ENCODE data around the gene SSNA1. TPM values are rescaled to one million over a fixed set of nuclear protein-coding genes. Genes with fewer than 3 reads are reported as not detected.

SSNA1 gene
- total and polyA plus RNA-seq, 2 experiments from 2014 or later: 64.5 to 110 TPM

- Histone ChIP-seq H3K27ac (no peak overlapping the region), H3K4me1 (ENCODE audit: low read depth) (peaks cover 3% of the 10 kb centered on the region), H3K36me3 (no peaks in the 10 kb centered on the region), H3K9me3 (ENCODE audit: low read depth) (no peaks in the 10 kb centered on the region), H3K4me3 (no peak overlapping the region), H3K27me3 (peaks cover 100% of the 10 kb centered on the region)
- no peak for DNase-seq (ENCODE audit: low read depth in 1 of 2, low spot score in 1 of 2)
- no peak for TF ChIP-seq CTCF (IDR thresholded peaks at IDR 0.05; ENCODE audit: low read depth, low read length)
These were observed 23.1 kb upstream of the SSNA1 start for GRCh38 chr9:137165250-137165836.

GRCh38 chr9:137166380-137167229 is 21.9 kb upstream of the SSNA1 start:
- TF ChIP-seq CTCF (IDR thresholded peaks at IDR 0.05; ENCODE audit: low read depth, low read length): no peak
- Histone ChIP-seq H3K36me3 (no peaks in the 10 kb centered on the region), H3K4me1 (ENCODE audit: low read depth) (peaks cover 3% of the 10 kb centered on the region), H3K27ac (no peak overlapping the region), H3K9me3 (ENCODE audit: low read depth) (no peaks in the 10 kb centered on the region), H3K4me3 (no peak overlapping the region), H3K27me3 (peaks cover 100% of the 10 kb centered on the region)
- no peak for DNase-seq (ENCODE audit: low read depth in 1 of 2, low spot score in 1 of 2)

- no peak overlapping the region for H3K27ac ChIP-seq
- no peak for DNase-seq (ENCODE audit: low read depth in 1 of 2, low spot score in 1 of 2)
- H3K9me3 ChIP-seq (ENCODE audit: low read depth): no peaks in the 10 kb centered on the region
- H3K27me3 ChIP-seq: peaks cover 100% of the 10 kb centered on the region
- no peak for TF ChIP-seq CTCF (IDR thresholded peaks at IDR 0.05; ENCODE audit: low read depth, low read length)
- no peaks in the 10 kb centered on the region for H3K36me3 ChIP-seq
- no peak overlapping the region for H3K4me3 ChIP-seq
- peaks cover 3% of the 10 kb centered on the region for H3K4me1 ChIP-seq (ENCODE audit: low read depth)
These were observed 21.2 kb upstream of the SSNA1 start for GRCh38 chr9:137167277-137167746.

- Histone ChIP-seq H3K27me3 (peaks cover 100% of the 10 kb centered on the region), H3K27ac (no peak overlapping the region), H3K4me1 (ENCODE audit: low read depth) (peaks cover 3% of the 10 kb centered on the region), H3K9me3 (ENCODE audit: low read depth) (no peaks in the 10 kb centered on the region), H3K4me3 (peak overlapping the region; percentile 28), H3K36me3 (no peaks in the 10 kb centered on the region)
- no peak for TF ChIP-seq CTCF (IDR thresholded peaks at IDR 0.05; ENCODE audit: low read depth, low read length)
- DNase-seq (ENCODE audit: low read depth in 1 of 2, low spot score in 1 of 2): peak in 1 of 2 donors; percentile 19
These were observed 20.5 kb upstream of the SSNA1 start for GRCh38 chr9:137167747-137168572.

DNA sequence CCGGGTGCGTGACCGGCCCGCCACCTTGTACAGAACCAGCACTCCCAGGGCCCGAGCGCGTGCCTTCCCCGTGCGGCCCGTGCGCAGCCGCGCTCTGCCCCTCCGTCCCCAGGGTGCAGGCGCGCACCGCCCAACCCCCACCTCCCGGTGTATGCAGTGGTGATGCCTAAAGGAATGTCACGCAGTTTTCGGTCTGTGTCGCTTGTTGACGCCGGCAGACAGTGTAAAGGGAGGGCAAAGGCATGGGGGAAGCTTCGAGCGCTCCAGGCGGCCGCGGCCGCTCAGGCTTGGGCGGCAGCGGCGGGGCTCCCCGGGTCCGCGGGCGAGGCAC is 19.9 kb upstream of the SSNA1 start:
- H3K27me3 ChIP-seq: peaks cover 100% of the 10 kb centered on the region
- peak overlapping the region; percentile 28 for H3K4me3 ChIP-seq
- H3K4me1 ChIP-seq (ENCODE audit: low read depth): peaks cover 3% of the 10 kb centered on the region
- H3K36me3 ChIP-seq: no peaks in the 10 kb centered on the region
- H3K9me3 ChIP-seq (ENCODE audit: low read depth): no peaks in the 10 kb centered on the region
- no peak overlapping the region for H3K27ac ChIP-seq
- DNase-seq (ENCODE audit: low read depth in 1 of 2, low spot score in 1 of 2): no peak
- no peak for TF ChIP-seq CTCF (IDR thresholded peaks at IDR 0.05; ENCODE audit: low read depth, low read length)
